ENCODE measurements around the gene ELMOD1.

Gene ELMOD1

DNA sequence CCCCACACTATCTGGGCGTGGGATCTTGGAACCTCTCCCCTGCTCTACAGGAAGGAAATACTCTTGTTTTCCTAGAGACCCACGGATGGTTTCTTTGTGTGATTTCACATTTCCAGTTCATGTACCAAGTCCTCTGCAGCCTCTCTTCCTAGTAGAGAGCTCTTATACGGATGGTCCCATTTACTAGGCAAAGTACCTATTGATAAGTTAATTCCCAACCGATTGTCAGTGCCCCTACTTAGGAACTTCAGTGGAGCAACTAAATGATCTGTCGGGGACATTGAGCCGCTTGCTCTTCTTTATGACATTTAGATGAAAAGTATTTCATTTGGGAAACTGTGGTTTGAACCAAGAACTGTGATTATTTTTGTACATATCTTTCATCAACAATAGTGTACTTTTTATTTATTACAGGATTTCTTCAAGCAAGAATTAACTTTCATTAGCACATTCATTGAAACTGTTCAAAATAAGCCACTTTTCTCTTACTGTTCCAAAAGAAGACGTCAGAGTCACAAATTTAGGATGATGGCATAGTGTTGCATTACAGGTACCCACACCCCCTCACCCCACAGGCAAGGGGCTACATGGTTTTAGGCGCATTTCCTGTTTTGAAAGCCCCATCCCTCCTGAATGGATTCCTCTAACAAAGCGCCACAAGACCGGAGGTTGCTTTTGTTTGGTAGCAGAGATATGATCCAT, 34.2 kb downstream of the ELMOD1 start:
- no peak for DNase-seq (ENCODE audit: low read depth, low spot score)
- no peak overlapping the region for H3K4me3 ChIP-seq (ENCODE audit: low read depth, low read length)
- TF ChIP-seq, protein P1, sequence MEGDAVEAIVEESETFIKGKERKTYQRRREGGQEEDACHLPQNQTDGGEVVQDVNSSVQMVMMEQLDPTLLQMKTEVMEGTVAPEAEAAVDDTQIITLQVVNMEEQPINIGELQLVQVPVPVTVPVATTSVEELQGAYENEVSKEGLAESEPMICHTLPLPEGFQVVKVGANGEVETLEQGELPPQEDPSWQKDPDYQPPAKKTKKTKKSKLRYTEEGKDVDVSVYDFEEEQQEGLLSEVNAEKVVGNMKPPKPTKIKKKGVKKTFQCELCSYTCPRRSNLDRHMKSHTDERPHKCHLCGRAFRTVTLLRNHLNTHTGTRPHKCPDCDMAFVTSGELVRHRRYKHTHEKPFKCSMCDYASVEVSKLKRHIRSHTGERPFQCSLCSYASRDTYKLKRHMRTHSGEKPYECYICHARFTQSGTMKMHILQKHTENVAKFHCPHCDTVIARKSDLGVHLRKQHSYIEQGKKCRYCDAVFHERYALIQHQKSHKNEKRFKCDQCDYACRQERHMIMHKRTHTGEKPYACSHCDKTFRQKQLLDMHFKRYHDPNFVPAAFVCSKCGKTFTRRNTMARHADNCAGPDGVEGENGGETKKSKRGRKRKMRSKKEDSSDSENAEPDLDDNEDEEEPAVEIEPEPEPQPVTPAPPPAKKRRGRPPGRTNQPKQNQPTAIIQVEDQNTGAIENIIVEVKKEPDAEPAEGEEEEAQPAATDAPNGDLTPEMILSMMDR (IDR thresholded peaks at IDR 0.05; ENCODE audit: insufficient read depth, low read length, missing control alignments): no peak
- POLR2A ChIA-PET: no interaction called here
- CTCF ChIA-PET: no interaction called here

DNA sequence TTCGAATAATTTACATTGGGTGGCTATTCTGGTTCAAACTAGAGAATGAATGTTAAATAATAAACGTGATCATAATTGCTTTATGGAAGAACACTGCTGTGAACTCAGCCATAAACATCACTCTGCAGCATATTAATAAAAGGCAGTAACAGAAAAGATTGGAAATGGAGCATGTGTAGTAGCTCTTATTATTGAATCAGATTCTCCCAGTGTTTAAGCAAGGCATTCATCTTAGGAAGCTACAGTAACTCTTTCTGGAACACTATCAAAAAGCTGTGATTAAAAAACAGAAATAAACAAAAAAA, 34.7 kb downstream of the ELMOD1 start:
- ChIA-PET CTCF (no interaction called here), POLR2A (no interaction called here)
- TF ChIP-seq, protein P1 (IDR thresholded peaks at IDR 0.05; ENCODE audit: insufficient read depth, low read length, missing control alignments): no peak
- no peak for DNase-seq (ENCODE audit: low read depth, low spot score)
- H3K4me3 ChIP-seq (ENCODE audit: low read depth, low read length): no peak overlapping the region

DNA sequence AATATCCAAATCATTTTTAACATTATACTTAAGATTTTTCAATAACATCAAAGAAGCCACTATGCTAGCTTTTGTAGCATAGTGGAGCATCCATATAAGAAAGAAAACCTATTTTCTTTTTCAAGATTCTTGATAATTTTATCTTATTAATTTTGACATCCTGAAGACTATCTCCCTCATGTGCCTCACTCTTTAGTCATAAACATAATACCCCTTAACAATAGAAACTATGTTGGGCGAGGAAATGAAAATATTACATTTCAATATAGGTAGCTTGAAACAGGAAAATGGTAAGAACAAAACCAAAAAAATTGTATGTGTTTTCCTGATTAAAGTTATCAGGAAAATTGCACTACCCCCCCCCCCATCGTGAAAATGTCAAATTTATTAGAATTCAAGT, 40.1 kb downstream of the ELMOD1 start:
- ChIA-PET POLR2A (no interaction called here), CTCF (no interaction called here)
- DNase-seq (ENCODE audit: low read depth, low spot score): no peak
- H3K4me3 ChIP-seq (ENCODE audit: low read depth, low read length): no peak overlapping the region
- TF ChIP-seq, protein P1 (IDR thresholded peaks at IDR 0.05; ENCODE audit: insufficient read depth, low read length, missing control alignments): no peak

DNA sequence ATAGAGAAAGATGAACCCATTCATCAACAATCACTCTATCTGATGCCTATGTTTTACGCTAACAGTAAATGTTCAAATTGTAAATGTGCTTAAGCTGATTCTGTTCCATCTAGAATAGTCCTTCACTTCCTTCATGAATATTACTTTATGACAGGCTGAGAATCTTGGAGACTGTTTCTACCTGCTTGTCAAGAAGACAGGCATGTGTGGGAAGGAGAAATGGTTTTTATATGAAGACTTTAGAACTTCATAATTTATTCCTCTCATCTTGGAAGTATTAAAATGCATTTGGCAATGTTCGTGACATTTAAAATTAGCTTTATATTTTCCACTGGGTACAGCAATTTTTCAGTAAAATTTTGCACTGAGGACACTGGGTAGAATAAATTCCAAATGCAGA, 41.0 kb downstream of the ELMOD1 start:
- no peak overlapping the region for H3K4me3 ChIP-seq (ENCODE audit: low read depth, low read length)
- POLR2A ChIA-PET: no interaction called here
- no peak for DNase-seq (ENCODE audit: low read depth, low spot score)
- TF ChIP-seq, protein P1 (IDR thresholded peaks at IDR 0.05; ENCODE audit: insufficient read depth, low read length, missing control alignments): no peak
- CTCF ChIA-PET: no interaction called here

DNA sequence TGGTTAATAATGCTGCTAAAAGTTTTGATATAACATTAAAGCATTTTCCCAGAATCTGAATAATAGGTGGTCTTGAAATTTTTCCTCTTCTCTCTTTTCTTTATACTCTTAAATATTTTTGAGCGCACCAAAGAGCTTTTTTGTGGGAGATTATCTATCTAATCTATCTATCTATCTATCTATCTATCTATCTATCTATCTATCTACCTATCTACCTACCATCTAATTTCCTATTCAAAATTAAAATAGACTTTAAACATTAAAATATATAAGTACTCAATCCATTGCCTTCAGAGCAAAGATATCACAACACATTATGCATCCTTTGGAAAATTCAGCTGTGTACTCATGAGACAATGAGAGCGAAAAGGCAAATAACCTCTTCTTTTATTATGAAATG, 55.8 kb downstream of the ELMOD1 start:
- TF ChIP-seq, protein P1 (IDR thresholded peaks at IDR 0.05; ENCODE audit: insufficient read depth, low read length, missing control alignments): no peak
- CTCF ChIA-PET: interaction anchor here (1.2 kb wide), 1 partner anchor 42 kb away, joined by 4 read pairs; no protein-coding TSS in a partner anchor
- POLR2A ChIA-PET: no interaction called here
- no peak for DNase-seq (ENCODE audit: low read depth, low spot score)
- no peak overlapping the region for H3K4me3 ChIP-seq (ENCODE audit: low read depth, low read length)

DNA sequence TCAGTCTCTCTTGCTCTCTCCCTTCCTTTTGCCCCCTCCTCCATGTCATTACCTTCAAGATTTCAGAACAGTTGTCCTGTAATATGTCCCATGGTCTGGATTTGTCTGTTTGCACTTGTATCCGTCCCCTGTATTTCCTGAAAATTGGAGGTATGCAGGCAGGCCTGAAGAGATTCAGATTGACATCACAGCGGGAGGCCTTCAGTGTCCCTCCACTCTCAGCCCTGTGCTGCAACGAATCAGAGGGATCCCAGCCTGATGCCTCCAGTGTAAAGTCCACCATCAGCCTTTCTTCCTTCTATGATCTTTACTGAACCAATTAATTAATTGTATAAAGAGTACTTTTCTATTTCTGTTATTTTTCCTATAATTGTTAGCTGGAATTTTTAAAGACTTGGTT, 57.3 kb downstream of the ELMOD1 start:
- no peak overlapping the region for H3K4me3 ChIP-seq (ENCODE audit: low read depth, low read length)
- ChIA-PET POLR2A (no interaction called here), CTCF (no interaction called here)
- DNase-seq (ENCODE audit: low read depth, low spot score): no peak
- TF ChIP-seq, protein P1 (IDR thresholded peaks at IDR 0.05; ENCODE audit: insufficient read depth, low read length, missing control alignments): no peak
